ENCODE results near the gene HNMT.

HNMT gene

DNA sequence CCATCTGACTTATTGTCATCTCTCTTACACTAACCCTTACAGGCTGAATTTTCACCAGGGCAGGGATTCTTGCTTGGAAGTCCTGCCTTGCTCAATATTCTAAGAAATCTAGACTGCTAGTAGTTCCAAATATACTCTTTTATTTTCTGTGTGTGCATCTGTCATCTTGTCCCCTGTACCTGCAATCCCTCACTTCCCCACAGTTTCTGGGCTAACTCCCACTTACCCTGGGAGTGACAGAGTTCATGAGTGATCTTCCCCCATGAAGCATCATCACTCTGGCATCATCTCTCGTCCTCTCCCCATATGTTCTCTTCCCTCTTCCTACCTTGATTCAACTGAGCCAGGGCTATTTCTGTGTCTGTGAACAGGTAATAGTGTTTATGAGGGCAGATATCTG, 35.7 kb downstream of the HNMT start:
- no peak overlapping the region for H3K4me3 Mint-ChIP-seq
- H3K9me3 Mint-ChIP-seq: no peaks in the 10 kb centered on the region
- no peak overlapping the region for H3K27ac Mint-ChIP-seq
- no peaks in the 10 kb centered on the region for H3K36me3 Mint-ChIP-seq (ENCODE audit: low read depth)
- H3K27me3 Mint-ChIP-seq (ENCODE audit: low read depth): no peaks in the 10 kb centered on the region
- no peaks in the 10 kb centered on the region for H3K4me1 Mint-ChIP-seq (ENCODE audit: low read depth)

DNA sequence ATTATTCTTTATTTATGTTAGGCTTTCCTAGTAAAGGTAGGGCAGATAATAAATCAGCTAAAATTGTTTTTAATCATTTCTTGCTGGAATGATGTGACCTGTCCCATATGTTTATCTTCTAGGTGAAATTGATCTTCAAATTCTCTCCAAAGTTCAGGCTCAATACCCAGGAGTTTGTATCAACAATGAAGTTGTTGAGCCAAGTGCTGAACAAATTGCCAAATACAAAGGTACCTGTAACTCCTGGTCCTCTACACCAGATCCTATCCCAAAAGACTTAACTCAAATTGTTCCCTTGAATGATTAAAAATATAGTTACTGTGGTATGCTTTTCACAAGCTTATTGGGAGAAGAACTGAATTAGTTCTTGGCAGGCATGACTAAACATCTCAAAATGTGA, 36.5 kb downstream of the HNMT start:
- Mint-ChIP-seq H3K9me3 (no peaks in the 10 kb centered on the region), H3K27ac (no peak overlapping the region), H3K36me3 (ENCODE audit: low read depth) (no peaks in the 10 kb centered on the region), H3K4me3 (no peak overlapping the region), H3K27me3 (ENCODE audit: low read depth) (no peaks in the 10 kb centered on the region), H3K4me1 (ENCODE audit: low read depth) (no peaks in the 10 kb centered on the region)

DNA sequence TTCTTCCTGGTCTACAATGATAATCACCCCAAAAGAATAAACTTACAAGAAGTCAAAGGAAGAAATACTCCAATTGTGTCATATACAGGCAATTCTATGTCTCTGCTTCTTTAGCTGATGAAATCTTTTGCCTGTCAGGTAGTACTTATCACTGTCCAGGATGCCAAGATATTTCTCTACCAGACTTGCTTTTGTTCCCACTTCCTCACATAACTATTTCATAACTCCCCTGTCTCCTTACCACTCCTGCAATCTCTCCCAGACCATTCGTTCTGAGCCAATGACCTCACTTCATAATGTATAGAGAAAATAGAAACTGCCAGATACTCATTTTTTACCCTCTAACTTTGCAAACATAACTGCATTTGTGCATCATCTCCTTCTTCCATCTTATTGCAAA, 39.1 kb downstream of the HNMT start:
- no peaks in the 10 kb centered on the region for H3K36me3 Mint-ChIP-seq (ENCODE audit: low read depth)
- H3K27me3 Mint-ChIP-seq (ENCODE audit: low read depth): no peaks in the 10 kb centered on the region
- H3K27ac Mint-ChIP-seq: no peak overlapping the region
- no peak overlapping the region for H3K4me3 Mint-ChIP-seq
- no peaks in the 10 kb centered on the region for H3K4me1 Mint-ChIP-seq (ENCODE audit: low read depth)
- H3K9me3 Mint-ChIP-seq: no peaks in the 10 kb centered on the region

DNA sequence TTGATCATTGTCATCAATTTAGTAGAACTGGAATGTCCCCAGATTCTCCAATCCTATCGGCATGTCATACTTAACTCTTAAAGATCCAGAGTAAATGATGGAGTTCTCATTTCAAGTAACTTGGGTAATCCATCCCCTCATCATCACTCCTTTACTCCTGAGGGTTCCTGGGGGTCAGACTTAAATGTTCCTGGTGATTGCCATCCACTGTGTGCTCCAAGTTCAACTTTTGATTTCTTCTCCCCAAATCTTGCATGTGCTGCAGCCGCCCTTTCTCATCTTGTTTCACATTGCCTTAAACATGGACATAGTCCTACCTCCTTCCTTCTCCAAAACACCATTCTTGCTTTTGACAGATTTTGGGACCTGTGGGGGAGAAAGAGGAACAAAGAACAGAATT, 43.2 kb downstream of the HNMT start:
- no peaks in the 10 kb centered on the region for H3K9me3 Mint-ChIP-seq
- no peak overlapping the region for H3K27ac Mint-ChIP-seq
- no peaks in the 10 kb centered on the region for H3K27me3 Mint-ChIP-seq (ENCODE audit: low read depth)
- no peaks in the 10 kb centered on the region for H3K36me3 Mint-ChIP-seq (ENCODE audit: low read depth)
- no peaks in the 10 kb centered on the region for H3K4me1 Mint-ChIP-seq (ENCODE audit: low read depth)
- no peak overlapping the region for H3K4me3 Mint-ChIP-seq

DNA sequence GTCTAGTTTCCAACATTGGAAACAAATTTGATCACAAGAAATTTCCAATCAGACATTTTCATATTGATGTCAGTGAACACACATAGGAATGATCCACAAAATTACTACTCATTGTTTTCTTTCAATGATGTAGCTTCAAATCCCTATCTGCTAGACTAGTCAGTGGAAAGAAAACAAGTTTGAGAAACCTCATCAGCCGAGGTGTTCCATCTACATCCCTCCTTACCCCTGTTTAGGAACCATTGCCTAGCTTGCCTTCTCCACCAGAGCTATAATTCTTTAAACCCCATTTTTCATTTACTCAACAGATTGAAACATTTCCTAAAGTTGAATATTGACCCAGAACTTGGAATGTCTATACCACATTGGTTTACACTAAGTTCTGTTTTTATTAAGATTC, 45.3 kb downstream of the HNMT start:
- no peak overlapping the region for H3K4me3 Mint-ChIP-seq
- no peaks in the 10 kb centered on the region for H3K9me3 Mint-ChIP-seq
- no peaks in the 10 kb centered on the region for H3K4me1 Mint-ChIP-seq (ENCODE audit: low read depth)
- no peaks in the 10 kb centered on the region for H3K27me3 Mint-ChIP-seq (ENCODE audit: low read depth)
- H3K27ac Mint-ChIP-seq: no peak overlapping the region
- H3K36me3 Mint-ChIP-seq (ENCODE audit: low read depth): no peaks in the 10 kb centered on the region

DNA sequence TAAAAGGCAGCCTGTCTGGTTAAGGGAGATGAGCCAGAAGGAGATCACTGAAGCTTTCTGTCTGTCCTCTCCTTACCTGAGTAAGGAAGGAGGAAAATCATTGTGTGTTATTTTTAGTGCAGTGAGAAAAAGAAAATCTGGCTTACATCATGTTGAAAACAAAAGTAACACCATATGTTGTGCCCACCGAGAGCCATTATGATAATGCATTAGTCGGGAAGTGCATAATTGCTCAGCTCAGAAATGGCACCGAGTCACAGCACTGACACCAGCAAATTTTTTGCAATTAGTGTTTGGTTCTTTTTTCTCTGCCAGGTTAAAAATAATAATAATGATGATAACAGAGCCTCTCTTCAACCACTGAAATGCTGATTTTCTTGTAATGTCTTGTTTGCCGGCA, 46.6 kb downstream of the HNMT start:
- no peaks in the 10 kb centered on the region for H3K27me3 Mint-ChIP-seq (ENCODE audit: low read depth)
- no peak overlapping the region for H3K27ac Mint-ChIP-seq
- no peaks in the 10 kb centered on the region for H3K36me3 Mint-ChIP-seq (ENCODE audit: low read depth)
- H3K4me1 Mint-ChIP-seq (ENCODE audit: low read depth): no peaks in the 10 kb centered on the region
- no peak overlapping the region for H3K4me3 Mint-ChIP-seq
- no peaks in the 10 kb centered on the region for H3K9me3 Mint-ChIP-seq

DNA sequence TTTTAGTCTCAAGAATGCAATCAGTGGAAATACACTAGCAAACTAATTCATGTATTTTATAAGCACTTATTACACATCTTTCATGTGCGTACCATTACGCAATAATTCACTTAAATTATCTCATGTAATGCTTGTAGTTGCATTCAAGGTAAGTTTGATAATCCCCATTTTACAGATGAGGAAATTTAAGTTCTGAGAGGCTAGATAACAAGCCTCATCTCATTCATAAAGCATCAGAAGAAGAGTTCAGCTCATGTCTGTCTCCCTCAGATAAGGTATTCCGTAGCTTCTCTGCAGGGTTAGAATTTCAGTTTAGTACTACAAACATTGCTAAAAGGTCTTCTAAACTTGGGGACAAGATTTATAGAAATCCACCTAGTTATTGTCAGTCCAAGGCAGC, 47.8 kb downstream of the HNMT start:
- H3K36me3 Mint-ChIP-seq (ENCODE audit: low read depth): no peaks in the 10 kb centered on the region
- no peaks in the 10 kb centered on the region for H3K27me3 Mint-ChIP-seq (ENCODE audit: low read depth)
- H3K9me3 Mint-ChIP-seq: no peaks in the 10 kb centered on the region
- no peaks in the 10 kb centered on the region for H3K4me1 Mint-ChIP-seq (ENCODE audit: low read depth)
- H3K27ac Mint-ChIP-seq: no peak overlapping the region
- no peak overlapping the region for H3K4me3 Mint-ChIP-seq

DNA sequence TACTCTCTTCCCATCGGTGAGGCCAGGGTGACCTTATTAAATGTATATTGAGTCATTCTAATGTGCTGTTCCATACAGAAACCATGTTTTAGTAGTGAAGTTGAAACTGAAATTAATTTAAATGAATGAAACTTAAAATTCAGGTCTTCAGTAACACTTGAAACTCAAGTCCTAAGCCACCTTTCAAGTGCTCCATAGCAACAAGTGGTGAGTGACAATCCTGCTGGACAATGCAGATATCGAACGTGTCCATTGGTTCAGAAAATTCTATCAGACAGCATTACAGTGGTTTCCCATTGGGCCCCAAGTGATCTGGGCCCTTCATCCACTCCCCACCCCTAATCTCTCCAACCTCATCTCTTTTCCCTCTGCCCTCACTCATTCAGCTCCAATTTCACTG, 48.7 kb downstream of the HNMT start:
- Mint-ChIP-seq H3K36me3 (ENCODE audit: low read depth) (no peaks in the 10 kb centered on the region), H3K4me1 (ENCODE audit: low read depth) (no peaks in the 10 kb centered on the region)

DNA sequence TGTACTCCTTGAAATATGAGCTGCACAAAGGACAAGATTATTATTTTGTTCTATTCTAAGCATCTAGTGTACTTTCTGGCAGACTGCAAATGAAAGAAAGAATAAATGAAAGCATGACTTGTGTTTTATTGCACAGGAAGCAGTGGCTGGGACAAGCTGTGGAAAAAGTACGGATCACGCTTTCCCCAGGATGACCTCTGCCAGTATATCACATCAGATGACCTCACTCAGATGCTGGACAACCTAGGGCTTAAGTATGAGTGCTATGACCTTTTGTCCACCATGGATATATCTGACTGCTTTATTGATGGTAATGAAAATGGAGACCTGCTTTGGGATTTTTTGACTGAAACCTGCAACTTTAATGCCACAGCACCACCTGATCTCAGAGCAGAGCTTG, 49.4 kb downstream of the HNMT start:
- no peak overlapping the region for H3K4me3 Mint-ChIP-seq
- H3K27ac Mint-ChIP-seq: no peak overlapping the region
- H3K36me3 Mint-ChIP-seq (ENCODE audit: low read depth): no peaks in the 10 kb centered on the region
- H3K4me1 Mint-ChIP-seq (ENCODE audit: low read depth): no peaks in the 10 kb centered on the region
- no peaks in the 10 kb centered on the region for H3K9me3 Mint-ChIP-seq
- no peaks in the 10 kb centered on the region for H3K27me3 Mint-ChIP-seq (ENCODE audit: low read depth)

More for the DNA sequence above, 48.7 kb downstream of the HNMT start:
- Mint-ChIP-seq H3K27me3 (ENCODE audit: low read depth) (no peaks in the 10 kb centered on the region), H3K9me3 (no peaks in the 10 kb centered on the region), H3K4me3 (no peak overlapping the region), H3K27ac (no peak overlapping the region)

DNA sequence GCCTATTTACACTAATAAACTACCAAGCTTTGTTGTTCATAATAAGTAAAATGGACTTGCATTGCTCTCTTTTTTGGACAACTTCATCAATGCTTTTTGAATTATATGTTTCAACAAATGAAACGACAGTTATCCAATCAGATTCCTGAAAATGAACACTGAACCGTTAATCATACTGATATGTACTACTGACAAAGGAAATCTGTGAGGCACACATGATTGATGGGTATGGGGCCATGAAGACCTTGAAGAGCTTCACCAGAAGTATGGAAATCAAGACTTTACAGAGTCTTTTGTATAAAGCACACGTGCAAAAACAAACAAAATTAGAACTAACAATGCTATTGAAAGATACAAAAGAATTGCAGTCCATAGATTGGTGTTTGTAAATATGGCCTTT, 51.2 kb downstream of the HNMT start:
- no peaks in the 10 kb centered on the region for H3K9me3 Mint-ChIP-seq
- no peaks in the 10 kb centered on the region for H3K27me3 Mint-ChIP-seq (ENCODE audit: low read depth)
- H3K4me3 Mint-ChIP-seq: no peak overlapping the region
- no peaks in the 10 kb centered on the region for H3K36me3 Mint-ChIP-seq (ENCODE audit: low read depth)
- no peak overlapping the region for H3K27ac Mint-ChIP-seq
- no peaks in the 10 kb centered on the region for H3K4me1 Mint-ChIP-seq (ENCODE audit: low read depth)

DNA sequence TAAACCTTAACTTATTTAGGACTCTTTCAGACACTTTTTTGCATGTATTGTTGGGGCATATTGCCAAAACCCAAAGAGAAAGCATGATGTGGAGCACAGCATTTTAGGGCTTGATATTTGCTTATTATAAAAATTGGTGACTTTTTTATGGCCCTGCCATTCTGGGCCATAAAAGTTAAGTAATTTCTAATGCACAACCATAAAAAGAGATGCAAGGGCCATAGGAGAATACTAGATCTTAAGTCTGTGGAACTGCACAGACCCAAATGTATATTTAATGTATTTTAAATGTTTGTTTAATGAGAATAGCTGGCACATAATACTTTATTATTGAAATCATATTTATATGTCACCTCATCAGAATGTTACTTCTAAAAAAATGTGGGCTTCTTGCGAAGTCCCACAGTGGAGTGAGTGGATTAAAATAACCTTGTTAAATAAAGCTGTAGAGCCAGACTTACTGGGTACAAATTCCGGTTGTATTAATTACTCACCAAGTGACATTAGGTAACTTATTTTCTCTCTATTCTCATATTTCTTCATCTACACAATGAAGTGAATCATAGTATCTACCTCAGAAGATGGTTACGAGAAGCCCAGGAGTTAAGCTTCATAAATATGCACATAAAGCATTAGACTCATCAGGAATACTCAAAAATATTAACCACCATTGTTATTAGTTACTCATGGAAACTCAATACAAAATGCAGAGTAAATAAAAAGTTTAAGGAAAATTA, 52.2 kb downstream of the HNMT start:
- H3K27me3 Mint-ChIP-seq (ENCODE audit: low read depth): no peaks in the 10 kb centered on the region
- H3K36me3 Mint-ChIP-seq (ENCODE audit: low read depth): no peaks in the 10 kb centered on the region
- no peaks in the 10 kb centered on the region for H3K9me3 Mint-ChIP-seq
- no peaks in the 10 kb centered on the region for H3K4me1 Mint-ChIP-seq (ENCODE audit: low read depth)
- H3K27ac Mint-ChIP-seq: no peak overlapping the region
- H3K4me3 Mint-ChIP-seq: no peak overlapping the region

DNA sequence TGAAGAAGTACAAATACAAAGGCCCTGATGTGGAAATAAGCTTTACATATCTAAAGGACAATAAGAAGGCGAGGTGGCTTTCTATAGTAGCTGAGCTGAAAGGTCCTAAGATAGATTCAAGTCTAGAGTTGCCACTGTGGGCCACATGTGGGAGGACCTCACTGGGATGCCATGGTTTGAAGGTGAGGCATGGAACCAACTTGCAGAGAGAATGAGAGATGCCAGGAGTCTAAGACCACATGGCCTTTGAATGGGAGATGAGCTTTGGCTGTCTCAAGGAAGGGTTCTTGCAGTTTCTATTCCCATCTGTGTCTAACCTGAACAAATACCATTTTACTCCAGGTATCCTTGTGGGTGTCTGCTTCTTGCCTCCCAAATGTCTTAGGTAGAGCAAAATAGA, 53.6 kb downstream of the HNMT start:
- Mint-ChIP-seq H3K9me3 (no peaks in the 10 kb centered on the region), H3K27me3 (ENCODE audit: low read depth) (no peaks in the 10 kb centered on the region), H3K4me1 (ENCODE audit: low read depth) (no peaks in the 10 kb centered on the region), H3K27ac (no peak overlapping the region), H3K4me3 (no peak overlapping the region), H3K36me3 (ENCODE audit: low read depth) (no peaks in the 10 kb centered on the region)

DNA sequence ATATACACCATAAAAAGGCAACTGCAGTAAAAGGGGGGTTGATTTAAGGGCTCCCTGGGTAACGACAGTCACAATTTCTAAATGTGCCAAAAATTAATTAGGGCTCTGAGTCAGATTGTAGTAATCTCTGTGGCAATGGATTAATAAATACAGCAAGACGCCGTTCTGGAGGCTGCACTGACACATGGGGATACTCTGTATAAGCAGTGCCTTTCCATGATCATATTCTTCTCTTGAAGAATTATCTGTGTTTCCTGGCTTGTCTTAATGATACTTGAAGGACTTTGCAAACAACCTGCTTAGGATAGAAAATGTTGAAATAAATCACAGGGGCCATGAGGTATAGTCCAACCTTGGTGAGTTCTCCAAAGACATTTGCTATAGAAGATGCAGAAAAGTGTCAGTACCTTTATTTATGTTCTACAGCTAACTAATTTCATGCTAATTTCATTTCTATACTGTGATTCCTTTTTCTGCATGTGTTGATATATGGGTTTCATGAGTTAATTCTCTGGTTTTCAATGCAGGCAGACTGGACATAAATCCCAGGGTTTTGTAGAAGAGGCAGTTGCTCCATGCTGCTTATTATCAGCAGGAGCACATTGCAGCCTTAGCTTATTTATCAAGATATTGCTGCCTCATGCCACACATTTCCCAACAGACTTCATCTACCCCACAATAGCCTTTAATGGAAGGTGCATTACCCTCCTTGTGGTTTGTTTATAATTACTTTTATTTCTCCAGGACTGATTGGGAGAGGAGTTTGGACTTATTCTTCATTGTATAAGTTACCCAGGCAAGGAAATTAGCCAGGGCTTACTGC, 54.8 kb downstream of the HNMT start:
- Mint-ChIP-seq H3K4me1 (ENCODE audit: low read depth) (no peaks in the 10 kb centered on the region), H3K27ac (no peak overlapping the region), H3K4me3 (no peak overlapping the region), H3K36me3 (ENCODE audit: low read depth) (no peaks in the 10 kb centered on the region), H3K9me3 (no peaks in the 10 kb centered on the region), H3K27me3 (ENCODE audit: low read depth) (no peaks in the 10 kb centered on the region)

DNA sequence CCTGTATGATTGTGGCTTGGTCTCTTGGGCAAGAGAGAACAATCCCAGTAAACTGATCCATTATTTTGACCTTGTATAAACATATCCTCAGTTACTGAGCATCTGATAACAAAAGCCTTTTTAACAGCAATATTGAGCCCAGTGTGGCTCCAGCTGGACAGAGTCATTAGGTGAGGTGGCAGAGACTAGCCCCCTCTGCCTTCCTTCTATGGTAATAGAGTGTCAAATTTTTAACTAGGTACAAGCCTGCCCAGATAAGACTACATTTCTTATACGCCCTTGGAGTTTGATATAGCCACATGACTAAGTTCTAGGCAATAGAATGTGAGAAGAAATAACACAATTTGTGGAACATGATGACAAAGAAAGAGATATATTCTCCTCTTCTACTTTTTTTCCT, 56.2 kb downstream of the HNMT start:
- no peaks in the 10 kb centered on the region for H3K36me3 Mint-ChIP-seq (ENCODE audit: low read depth)
- H3K4me1 Mint-ChIP-seq (ENCODE audit: low read depth): no peaks in the 10 kb centered on the region
- H3K27me3 Mint-ChIP-seq (ENCODE audit: low read depth): no peaks in the 10 kb centered on the region
- no peak overlapping the region for H3K27ac Mint-ChIP-seq
- H3K4me3 Mint-ChIP-seq: no peak overlapping the region
- H3K9me3 Mint-ChIP-seq: no peaks in the 10 kb centered on the region

DNA sequence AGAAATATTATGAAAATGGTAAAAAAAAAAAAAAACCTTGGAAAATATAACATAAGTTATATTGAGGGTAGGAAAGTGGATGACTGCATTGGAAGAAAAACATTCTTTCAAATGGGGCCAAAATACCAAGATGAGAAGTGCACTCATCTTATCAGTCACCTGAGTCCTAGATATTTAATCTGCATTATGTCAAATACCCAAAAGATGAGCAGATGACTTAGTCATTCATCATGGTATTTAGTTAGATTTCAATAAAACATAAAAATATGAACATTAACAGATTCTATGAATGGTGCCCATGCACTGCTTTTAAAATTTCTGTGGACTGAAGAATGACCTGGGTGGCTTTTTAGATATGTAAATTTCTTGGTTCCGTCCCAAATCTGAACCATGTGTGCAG, 56.9 kb downstream of the HNMT start:
- no peak overlapping the region for H3K27ac Mint-ChIP-seq

More for the DNA sequence above, 56.9 kb downstream of the HNMT start:
- no peaks in the 10 kb centered on the region for H3K36me3 Mint-ChIP-seq (ENCODE audit: low read depth)
- no peak overlapping the region for H3K4me3 Mint-ChIP-seq
- no peaks in the 10 kb centered on the region for H3K27me3 Mint-ChIP-seq (ENCODE audit: low read depth)
- no peaks in the 10 kb centered on the region for H3K4me1 Mint-ChIP-seq (ENCODE audit: low read depth)
- H3K9me3 Mint-ChIP-seq: no peaks in the 10 kb centered on the region
